Measurements from ENCODE around the gene C6orf118.

C6orf118 gene

DNA sequence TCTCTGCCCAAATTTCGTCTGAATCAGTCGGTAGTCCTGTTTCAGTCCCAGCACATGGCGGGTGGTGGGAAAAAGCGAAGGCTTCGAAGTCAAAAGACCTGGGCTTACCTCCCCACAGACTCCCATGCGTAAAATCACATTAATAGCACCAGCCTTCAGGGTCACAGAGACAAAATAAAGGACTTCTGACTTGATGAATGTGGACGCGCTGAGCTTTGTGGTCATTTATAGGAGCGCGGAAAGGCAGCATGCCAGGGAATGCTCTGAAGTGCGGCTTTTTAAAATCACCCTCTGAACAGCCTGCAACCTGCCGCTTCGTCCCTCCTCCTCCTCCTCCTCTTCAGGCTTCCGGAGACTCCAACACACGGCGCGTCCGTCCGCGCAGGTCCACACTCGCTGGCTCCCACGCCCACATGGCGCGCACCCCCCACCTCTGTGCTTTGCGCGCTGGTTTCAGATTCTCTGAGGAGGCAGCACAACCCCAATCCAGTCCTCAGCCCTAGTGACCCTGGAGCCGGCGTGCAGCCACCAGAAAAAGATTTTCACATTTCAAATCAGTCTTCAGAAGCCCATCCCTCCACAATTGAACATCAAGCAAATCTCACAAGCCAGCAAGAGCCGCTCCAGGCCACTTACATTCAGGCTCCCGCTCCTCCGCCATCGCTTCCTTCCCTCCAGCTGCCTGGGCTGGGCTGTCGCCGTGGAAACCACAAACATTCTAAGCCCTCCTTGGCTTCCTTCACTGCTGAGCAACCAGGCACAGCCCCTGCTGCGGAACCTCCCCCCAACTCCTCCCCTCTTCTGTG, at the start of gene C6orf118:
Gene C6orf118, minus strand, starts transcription at position 680 of the 806 bp plus-strand sequence. Its CDS starts 19 bp downstream, at position 661.
- Mint-ChIP-seq H3K4me1 (no peaks in the 10 kb centered on the region), H3K4me3 (no peak within 1 kb of the TSS), H3K27me3 (peaks cover 4% of the 10 kb centered on the region), H3K27ac (no peak within 1 kb of the TSS), H3K9me3 (peaks cover 4% of the 10 kb centered on the region), H3K36me3 (no peaks in the 10 kb centered on the region)
- CTCF ChIA-PET, result no interaction called here
- DNase-seq, result no peak

DNA sequence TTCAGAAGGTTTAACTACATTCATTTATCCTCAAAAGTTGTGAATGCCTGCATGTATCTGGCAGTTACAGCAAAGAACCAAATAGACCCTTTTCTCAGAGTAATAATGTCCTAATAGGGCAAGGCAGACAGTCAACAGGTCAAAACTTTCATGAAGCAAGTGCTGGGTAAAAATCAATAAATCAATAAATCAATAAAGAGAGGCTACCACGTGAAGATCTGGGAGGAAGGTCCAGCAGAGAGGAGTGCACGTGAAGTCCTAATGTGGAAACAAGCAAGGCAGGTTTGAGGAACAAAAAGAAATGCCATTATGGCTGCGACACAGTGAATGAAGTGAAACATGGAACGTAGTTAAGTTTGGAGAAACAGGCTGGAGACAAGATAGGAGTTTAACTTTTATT, 36.3 kb upstream of the C6orf118 start:
- H3K9me3 Mint-ChIP-seq, result peaks cover 23% of the 10 kb centered on the region
- CTCF ChIA-PET, result no interaction called here
- H3K27ac Mint-ChIP-seq, result no peak overlapping the region
- H3K36me3 Mint-ChIP-seq, result no peaks in the 10 kb centered on the region
- DNase-seq, result no peak
- H3K4me3 Mint-ChIP-seq, result no peak overlapping the region
- H3K4me1 Mint-ChIP-seq, result no peaks in the 10 kb centered on the region
- no peaks in the 10 kb centered on the region for H3K27me3 Mint-ChIP-seq

DNA sequence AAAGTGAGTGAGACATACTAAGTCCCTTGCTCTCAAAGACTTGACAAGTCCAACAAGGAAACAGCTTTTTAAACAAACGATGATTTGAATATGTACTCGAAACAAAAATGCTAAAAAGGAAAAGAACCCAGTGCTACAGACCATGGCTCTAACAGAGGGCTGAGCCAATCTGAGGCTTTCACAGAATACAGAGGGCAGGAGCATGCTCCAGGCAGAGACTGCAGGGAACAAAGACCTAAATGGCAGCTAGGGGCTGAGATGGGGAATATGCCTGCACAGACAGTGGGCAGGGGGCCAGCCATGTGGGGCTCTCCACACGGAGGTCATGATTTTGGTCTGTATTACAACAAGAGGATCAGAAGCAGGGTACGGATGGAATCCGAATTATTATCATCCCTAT, 31.1 kb upstream of the C6orf118 start:
- H3K4me3 Mint-ChIP-seq, result no peak overlapping the region
- no peaks in the 10 kb centered on the region for H3K27me3 Mint-ChIP-seq
- H3K36me3 Mint-ChIP-seq, result no peaks in the 10 kb centered on the region
- DNase-seq, result no peak
- CTCF ChIA-PET, result no interaction called here
- H3K27ac Mint-ChIP-seq, result no peak overlapping the region
- peaks cover 5% of the 10 kb centered on the region for H3K9me3 Mint-ChIP-seq
- H3K4me1 Mint-ChIP-seq, result no peaks in the 10 kb centered on the region

DNA sequence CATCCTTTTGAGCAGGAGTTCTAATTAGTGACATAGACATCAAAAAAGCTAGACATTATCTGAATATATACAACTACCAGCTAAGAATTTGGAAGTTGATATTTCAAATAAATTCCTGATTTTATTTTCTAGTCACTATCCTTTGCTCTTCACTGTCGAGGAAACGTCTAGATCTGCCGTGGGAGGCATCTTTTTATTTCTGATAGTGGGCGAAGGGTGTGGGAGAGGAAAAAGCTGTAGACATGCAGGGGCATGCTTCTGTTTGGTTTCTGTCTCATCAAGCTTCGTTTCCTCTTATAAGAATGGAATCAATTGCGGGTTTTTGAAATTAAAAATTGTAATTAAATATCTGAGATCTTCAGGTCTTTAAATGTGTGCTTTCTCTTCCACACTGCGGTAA, 16.2 kb upstream of the C6orf118 start:
- CTCF ChIA-PET, result no interaction called here
- no peaks in the 10 kb centered on the region for H3K36me3 Mint-ChIP-seq
- no peaks in the 10 kb centered on the region for H3K4me1 Mint-ChIP-seq
- no peak overlapping the region for H3K27ac Mint-ChIP-seq
- no peaks in the 10 kb centered on the region for H3K27me3 Mint-ChIP-seq
- H3K4me3 Mint-ChIP-seq, result no peak overlapping the region
- peaks cover 14% of the 10 kb centered on the region for H3K9me3 Mint-ChIP-seq
- no peak for DNase-seq

DNA sequence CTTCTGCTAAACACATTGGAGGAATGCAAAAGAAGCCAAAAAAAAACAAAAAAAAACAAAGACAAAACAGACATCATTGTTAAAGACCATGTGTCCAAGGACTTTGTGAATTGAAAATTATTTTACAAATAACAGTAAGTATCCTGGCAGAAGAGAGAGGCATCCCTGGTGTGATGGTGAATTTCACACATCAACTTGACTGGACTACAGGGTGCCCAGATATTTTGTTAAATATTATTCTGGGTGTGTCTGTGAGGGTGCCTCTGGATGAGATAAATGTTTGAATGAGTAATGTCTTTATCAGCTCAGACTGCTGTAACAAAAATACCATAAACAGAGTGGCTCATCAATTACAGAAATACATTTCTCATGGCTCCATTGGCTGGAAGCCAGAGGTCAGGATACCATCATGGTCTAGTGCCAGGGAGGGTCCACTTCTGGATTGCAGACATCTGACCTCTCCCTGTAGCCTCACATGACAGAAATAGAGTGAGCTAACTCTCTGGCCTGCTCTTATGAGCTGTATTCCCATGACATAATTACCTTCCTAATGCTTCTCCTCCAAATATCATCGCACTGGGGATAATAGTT, 12.2 kb upstream of the C6orf118 start:
- no peak for DNase-seq
- H3K4me1 Mint-ChIP-seq, result no peaks in the 10 kb centered on the region
- H3K27me3 Mint-ChIP-seq, result no peaks in the 10 kb centered on the region
- no peak overlapping the region for H3K27ac Mint-ChIP-seq
- no peak overlapping the region for H3K4me3 Mint-ChIP-seq
- CTCF ChIA-PET, result no interaction called here
- H3K36me3 Mint-ChIP-seq, result no peaks in the 10 kb centered on the region
- peaks cover 22% of the 10 kb centered on the region for H3K9me3 Mint-ChIP-seq

DNA sequence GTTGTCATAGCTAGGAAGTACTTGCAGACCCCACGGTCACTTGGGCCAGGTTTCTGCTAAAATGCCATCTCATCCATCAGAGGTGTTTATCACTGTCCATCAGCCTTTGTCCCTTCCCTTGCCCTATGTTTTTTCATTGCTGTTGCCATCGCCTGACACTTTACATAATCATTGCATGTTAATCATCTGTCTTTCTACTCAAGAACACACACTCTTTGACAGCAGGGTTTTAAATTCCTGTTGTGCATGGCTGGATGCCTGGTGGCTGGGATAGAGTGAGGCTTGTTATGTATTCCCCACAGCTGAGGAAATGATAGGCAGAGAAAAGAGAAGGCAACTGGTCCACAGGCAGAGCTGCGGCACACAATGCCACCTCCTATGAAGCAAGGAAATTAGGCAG, 11.7 kb upstream of the C6orf118 start:
- H3K9me3 Mint-ChIP-seq, result peaks cover 22% of the 10 kb centered on the region
- DNase-seq, result no peak
- CTCF ChIA-PET, result no interaction called here
- H3K4me1 Mint-ChIP-seq, result no peaks in the 10 kb centered on the region
- H3K27ac Mint-ChIP-seq, result no peak overlapping the region
- no peaks in the 10 kb centered on the region for H3K36me3 Mint-ChIP-seq
- H3K27me3 Mint-ChIP-seq, result no peaks in the 10 kb centered on the region
- no peak overlapping the region for H3K4me3 Mint-ChIP-seq

DNA sequence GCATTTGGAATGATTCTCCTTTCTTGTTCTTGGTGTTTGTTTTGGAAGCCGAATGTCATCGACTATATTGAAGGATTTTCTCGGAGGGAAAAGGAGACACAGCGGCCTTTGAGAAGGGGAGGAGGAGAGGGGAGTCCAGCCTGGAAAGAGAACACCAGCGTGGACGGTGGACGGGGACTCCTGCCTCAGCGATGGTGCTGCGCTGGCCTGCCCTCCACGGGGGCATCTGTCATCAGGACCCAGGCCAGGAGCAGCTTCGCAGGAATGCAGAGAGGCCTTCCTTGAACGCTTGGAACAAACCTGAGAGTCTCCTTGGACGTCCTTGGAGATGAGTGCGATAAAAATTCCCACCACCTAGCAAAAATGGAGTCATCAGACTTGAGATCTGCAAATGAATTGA, 8.3 kb upstream of the C6orf118 start:
- peaks cover 21% of the 10 kb centered on the region for H3K9me3 Mint-ChIP-seq
- DNase-seq, result no peak
- H3K27ac Mint-ChIP-seq, result no peak overlapping the region
- no peak overlapping the region for H3K4me3 Mint-ChIP-seq
- CTCF ChIA-PET, result no interaction called here
- H3K4me1 Mint-ChIP-seq, result no peaks in the 10 kb centered on the region
- H3K27me3 Mint-ChIP-seq, result no peaks in the 10 kb centered on the region
- H3K36me3 Mint-ChIP-seq, result no peaks in the 10 kb centered on the region

DNA sequence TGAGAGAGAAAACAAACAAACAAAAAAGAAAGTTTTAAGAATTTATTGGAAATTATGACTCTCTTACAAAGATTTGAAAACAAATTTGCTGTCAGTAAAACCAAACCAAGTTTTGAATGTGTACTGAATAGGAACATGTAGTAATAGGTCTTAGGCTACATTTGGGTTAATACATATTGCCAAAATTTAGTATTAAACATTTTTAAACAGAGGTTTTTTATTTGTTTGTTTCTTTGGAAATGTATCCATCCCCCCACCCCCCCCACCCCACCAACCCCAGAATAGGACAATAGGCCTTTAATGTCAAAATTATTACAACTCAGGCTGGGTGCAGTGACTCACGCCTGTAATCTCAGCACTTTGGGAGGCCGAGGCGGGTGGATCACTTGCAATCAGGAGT, 2.5 kb downstream of the C6orf118 start:
- no peaks in the 10 kb centered on the region for H3K4me1 Mint-ChIP-seq
- H3K9me3 Mint-ChIP-seq, result peaks cover 5% of the 10 kb centered on the region

DNA sequence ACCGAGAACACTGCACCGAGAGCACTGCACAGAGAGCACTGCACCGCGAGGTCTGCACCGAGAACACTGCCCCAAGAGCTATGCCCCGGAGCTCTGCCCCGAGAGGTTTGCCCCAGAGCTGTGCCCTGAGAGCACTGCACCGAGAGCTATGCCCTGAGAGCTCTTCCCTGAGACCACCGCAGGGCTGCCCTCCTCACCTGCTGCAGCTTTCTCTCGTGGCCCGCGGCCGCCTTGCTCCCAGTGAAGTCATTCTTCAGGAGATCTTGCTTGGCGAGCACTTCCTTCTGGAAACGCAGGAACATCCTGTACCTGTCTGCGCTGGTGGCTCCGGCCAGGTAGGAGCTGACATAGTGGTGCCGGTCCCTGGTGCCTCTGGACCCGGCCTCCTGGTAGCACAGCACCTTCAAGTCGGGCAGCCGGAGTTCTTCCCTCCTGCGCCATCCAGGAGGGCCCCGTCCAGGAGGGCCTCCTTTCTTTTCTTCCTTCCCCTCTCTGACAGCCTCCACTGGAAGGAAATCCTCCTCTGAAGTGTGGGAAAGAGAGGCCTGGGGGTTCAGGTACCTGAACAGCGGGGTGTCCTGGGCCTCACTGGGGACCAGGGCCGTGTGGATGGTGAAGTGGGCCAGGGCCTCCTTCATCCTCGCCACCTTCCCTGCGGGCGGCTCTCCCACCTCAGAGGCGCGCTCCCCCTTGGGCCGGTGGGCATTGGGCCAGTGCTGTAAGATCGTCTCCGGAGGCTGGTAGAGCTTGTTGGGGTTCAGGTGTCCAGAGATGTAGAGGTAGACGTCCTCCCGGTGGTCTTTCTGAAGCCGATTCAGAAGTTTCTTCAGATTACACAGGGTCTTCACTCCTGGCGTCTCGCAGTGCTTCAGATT, 7.8 kb downstream of the C6orf118 start:
- Mint-ChIP-seq H3K27me3 (no peaks in the 10 kb centered on the region), H3K4me1 (no peaks in the 10 kb centered on the region), H3K4me3 (no peak overlapping the region), H3K27ac (no peak overlapping the region), H3K9me3 (peaks cover 22% of the 10 kb centered on the region), H3K36me3 (no peaks in the 10 kb centered on the region)
- CTCF ChIA-PET, result no interaction called here
- no peak for DNase-seq

More for the DNA sequence above, 2.5 kb downstream of the C6orf118 start:
- no peak for DNase-seq
- Mint-ChIP-seq H3K36me3 (no peaks in the 10 kb centered on the region), H3K4me3 (no peak overlapping the region), H3K27me3 (peaks cover 4% of the 10 kb centered on the region), H3K27ac (no peak overlapping the region)
- CTCF ChIA-PET, result no interaction called here

DNA sequence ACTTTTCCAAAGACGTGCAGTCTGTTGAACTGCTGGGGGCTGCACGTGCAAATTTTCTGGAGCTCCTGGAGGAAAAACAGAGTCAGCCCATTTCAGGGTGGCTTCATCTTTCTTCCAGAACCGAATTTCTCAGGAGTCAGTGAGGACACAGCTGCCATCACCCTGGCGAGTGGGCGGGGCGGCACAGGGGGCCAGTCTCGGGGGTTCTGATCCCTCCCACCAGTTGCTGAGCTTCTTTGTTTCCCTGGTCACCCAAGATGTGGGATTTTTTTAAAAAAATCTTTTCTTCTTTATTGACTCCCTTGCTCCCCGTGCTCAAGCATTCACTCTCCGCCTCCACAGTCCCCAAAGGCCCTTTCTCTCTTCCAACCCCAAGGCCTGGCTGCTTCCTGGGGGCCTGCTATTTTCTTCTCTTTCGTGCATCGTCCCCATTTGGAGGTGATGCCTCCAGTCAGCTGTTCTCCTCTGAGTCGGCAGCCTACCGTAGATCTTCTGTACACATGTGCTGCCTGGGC, 8.9 kb downstream of the C6orf118 start:
- CTCF ChIA-PET, result interaction anchor here (0.6 kb wide), 1 partner anchor 12 kb away, joined by 3 read pairs; no protein-coding TSS in a partner anchor
- Mint-ChIP-seq H3K36me3 (no peaks in the 10 kb centered on the region), H3K4me1 (no peaks in the 10 kb centered on the region), H3K4me3 (no peak overlapping the region), H3K27ac (no peak overlapping the region), H3K9me3 (peaks cover 26% of the 10 kb centered on the region), H3K27me3 (no peaks in the 10 kb centered on the region)
- no peak for DNase-seq

DNA sequence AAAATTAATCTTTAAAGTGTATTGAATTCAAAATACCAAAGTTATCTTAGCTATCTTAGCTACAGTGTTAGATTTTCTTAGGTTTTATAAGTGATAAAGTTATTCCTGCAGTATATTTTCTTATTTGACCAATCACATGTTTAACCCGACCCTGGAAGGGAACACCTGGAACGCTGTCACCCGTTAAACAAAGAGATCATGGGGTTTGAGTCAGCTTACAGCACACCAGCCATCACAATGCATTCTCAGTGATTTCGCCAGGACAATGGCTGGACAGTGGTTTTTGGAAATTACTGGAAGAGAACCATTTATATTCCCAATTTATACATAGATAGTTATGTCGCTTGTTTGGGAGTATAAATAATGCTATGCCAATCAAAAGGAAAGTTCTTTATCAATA, 10.5 kb downstream of the C6orf118 start:
- H3K27ac Mint-ChIP-seq, result no peak overlapping the region
- H3K4me3 Mint-ChIP-seq, result no peak overlapping the region
- DNase-seq, result no peak
- no peaks in the 10 kb centered on the region for H3K36me3 Mint-ChIP-seq
- CTCF ChIA-PET, result no interaction called here
- H3K4me1 Mint-ChIP-seq, result no peaks in the 10 kb centered on the region
- no peaks in the 10 kb centered on the region for H3K27me3 Mint-ChIP-seq
- H3K9me3 Mint-ChIP-seq, result peaks cover 26% of the 10 kb centered on the region

DNA sequence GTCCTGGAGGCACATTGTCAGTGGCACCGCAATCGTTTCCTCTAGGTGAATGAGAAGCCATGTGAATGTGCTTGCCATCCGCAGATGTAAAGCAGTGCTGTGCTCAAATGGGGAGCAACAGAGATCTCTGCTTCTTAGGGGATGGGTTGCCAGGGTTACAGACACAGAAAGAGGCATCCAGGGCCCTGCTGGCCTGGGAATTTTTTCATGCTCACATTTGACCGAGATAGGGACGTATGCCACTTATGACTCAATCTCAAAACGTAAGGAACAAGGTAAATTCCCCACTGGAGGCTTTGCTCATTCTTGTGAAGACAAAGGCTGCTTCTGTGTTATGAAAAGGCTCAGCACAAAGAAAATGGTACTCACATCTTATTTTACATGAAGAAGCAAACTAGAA, 11.0 kb downstream of the C6orf118 start:
- Mint-ChIP-seq H3K9me3 (peaks cover 26% of the 10 kb centered on the region), H3K36me3 (no peaks in the 10 kb centered on the region), H3K27me3 (no peaks in the 10 kb centered on the region), H3K27ac (no peak overlapping the region), H3K4me1 (no peaks in the 10 kb centered on the region), H3K4me3 (no peak overlapping the region)
- CTCF ChIA-PET, result no interaction called here
- DNase-seq, result no peak

DNA sequence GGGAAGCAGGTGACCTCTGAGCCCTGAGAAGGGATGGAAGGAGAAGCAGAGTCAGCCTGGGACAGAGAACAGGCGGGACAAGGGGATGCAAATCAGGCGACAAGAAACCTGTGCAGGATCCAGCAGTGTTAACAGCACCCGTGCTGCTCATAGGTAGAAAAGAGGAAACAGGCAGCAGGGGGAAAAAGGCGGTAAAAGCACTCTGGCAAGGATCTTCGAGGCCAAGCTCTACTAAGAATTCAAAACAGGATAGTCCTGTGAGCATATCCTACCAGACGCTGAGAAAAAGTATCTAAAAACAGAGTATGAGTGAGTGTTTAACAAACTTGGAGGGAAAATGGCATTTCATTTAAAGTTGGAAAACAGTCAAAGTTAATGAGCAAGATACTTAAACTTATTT, 16.7 kb downstream of the C6orf118 start:
- Mint-ChIP-seq H3K27me3 (no peaks in the 10 kb centered on the region), H3K4me3 (no peak overlapping the region), H3K36me3 (no peaks in the 10 kb centered on the region), H3K9me3 (peaks cover 32% of the 10 kb centered on the region), H3K27ac (no peak overlapping the region), H3K4me1 (no peaks in the 10 kb centered on the region)
- CTCF ChIA-PET, result no interaction called here
- DNase-seq, result no peak

DNA sequence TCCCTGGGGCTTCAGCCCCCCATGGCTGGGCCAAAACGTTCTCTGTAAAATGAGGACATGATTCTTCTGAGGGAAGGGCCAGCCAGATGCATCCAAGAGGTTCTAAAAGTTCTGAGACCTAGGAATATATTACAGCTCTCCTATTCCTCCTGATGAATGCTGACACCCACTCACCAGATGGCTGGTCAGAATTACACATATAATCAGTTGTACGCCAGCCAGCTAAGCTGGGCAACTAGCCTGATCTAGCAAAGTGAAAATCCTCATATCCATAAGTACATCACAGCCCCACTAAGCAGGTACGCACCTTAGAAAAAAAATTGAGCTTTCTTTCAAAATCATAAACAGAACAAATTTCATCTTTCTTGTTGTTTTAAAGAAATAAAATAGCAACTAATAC, 34.8 kb downstream of the C6orf118 start:
- H3K27ac Mint-ChIP-seq, result no peak overlapping the region
- CTCF ChIA-PET, result no interaction called here
- no peak for DNase-seq
- H3K9me3 Mint-ChIP-seq, result peaks cover 18% of the 10 kb centered on the region
- no peaks in the 10 kb centered on the region for H3K36me3 Mint-ChIP-seq
- no peaks in the 10 kb centered on the region for H3K27me3 Mint-ChIP-seq
- no peak overlapping the region for H3K4me3 Mint-ChIP-seq
- no peaks in the 10 kb centered on the region for H3K4me1 Mint-ChIP-seq
